PC-9 (cell line): ENCODE data around the gene LPCAT1.

ENCODE experiments used
- EZH2 ChIP-seq: fragments of 200-600 bp; sonication (generic); IDR thresholded peaks from 2 replicates; pipeline ENCODE4 v1.8.0; 2017; ENCODE audit warnings: antibody characterized with exemption, low read depth
- TF ChIP-seq, protein P1 (sequence below): fragments of 200-600 bp; sonication (generic); conservative IDR thresholded peaks from 2 replicates; pipeline ENCODE4 v1.6.1; 2017; ENCODE audit warnings: mixed run types, antibody characterized with exemption, mild to moderate bottlenecking, moderate library complexity

DNA sequence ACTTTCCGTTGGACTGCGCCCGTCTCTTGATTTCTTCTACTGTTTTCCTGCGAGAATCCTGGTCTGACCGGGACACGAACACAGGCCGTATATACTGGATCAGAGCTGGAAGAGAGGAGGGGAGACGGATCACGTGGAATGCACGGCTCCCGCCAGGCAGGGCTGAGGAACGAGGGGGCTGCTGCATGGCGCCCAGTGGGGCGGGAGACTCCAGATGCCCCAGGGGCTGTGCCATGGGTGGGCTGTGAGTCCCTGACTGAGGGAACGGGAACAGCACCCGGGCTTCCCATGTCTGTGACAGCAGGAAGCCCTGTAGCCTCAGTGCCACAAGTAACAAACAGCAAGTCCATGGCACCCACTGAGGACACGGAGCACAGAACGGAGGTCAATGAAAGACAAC lies 34.0 kb downstream of the LPCAT1 start:
- TF ChIP-seq, protein P1, sequence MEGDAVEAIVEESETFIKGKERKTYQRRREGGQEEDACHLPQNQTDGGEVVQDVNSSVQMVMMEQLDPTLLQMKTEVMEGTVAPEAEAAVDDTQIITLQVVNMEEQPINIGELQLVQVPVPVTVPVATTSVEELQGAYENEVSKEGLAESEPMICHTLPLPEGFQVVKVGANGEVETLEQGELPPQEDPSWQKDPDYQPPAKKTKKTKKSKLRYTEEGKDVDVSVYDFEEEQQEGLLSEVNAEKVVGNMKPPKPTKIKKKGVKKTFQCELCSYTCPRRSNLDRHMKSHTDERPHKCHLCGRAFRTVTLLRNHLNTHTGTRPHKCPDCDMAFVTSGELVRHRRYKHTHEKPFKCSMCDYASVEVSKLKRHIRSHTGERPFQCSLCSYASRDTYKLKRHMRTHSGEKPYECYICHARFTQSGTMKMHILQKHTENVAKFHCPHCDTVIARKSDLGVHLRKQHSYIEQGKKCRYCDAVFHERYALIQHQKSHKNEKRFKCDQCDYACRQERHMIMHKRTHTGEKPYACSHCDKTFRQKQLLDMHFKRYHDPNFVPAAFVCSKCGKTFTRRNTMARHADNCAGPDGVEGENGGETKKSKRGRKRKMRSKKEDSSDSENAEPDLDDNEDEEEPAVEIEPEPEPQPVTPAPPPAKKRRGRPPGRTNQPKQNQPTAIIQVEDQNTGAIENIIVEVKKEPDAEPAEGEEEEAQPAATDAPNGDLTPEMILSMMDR = no peak
- no peak for TF ChIP-seq EZH2
